ENCODE measurements around the gene STRN3.
"Not testable (repeated sequence)": the region's sequence is repeated elsewhere in the genome, so short reads cannot be mapped to it uniquely, and the experiment has no call there.

Gene STRN3

GRCh38 chr14:31060253-31060875, 34.2 kb upstream of the STRN3 start:
- no peak overlapping the region for H3K4me3 ChIP-seq (replicated peaks; ENCODE audit: low read depth, low read length)
- no peak for DNase-seq (ENCODE audit: extremely low read depth, low read depth)
- TF ChIP-seq CTCF (IDR thresholded peaks at IDR 0.05; ENCODE audit: low read depth, low read length, missing control alignments) = no peak

GRCh38 chr14:31059152-31059924, 33.2 kb upstream of the STRN3 start:
- no peak for TF ChIP-seq CTCF (IDR thresholded peaks at IDR 0.05; ENCODE audit: low read depth, low read length, missing control alignments)
- H3K4me3 ChIP-seq (replicated peaks; ENCODE audit: low read depth, low read length) = no peak overlapping the region
- DNase-seq (ENCODE audit: extremely low read depth, low read depth) = no peak

- DNase-seq (ENCODE audit: extremely low read depth, low read depth) = no peak
- no peak for TF ChIP-seq CTCF (IDR thresholded peaks at IDR 0.05; ENCODE audit: low read depth, low read length, missing control alignments)
- H3K4me3 ChIP-seq (replicated peaks; ENCODE audit: low read depth, low read length) = no peak overlapping the region
These were observed 31.7 kb upstream of the STRN3 start for GRCh38 chr14:31057701-31058364.

- DNase-seq (ENCODE audit: extremely low read depth, low read depth) = no peak
- no peak overlapping the region for H3K4me3 ChIP-seq (replicated peaks; ENCODE audit: low read depth, low read length)
- TF ChIP-seq CTCF (IDR thresholded peaks at IDR 0.05; ENCODE audit: low read depth, low read length, missing control alignments) = no peak
These were observed 30.9 kb upstream of the STRN3 start for GRCh38 chr14:31057035-31057434.

- DNase-seq (ENCODE audit: extremely low read depth, low read depth); H3K4me3 ChIP-seq (replicated peaks; ENCODE audit: low read depth, low read length): not testable (repeated sequence)
These were observed 26.9 kb upstream of the STRN3 start for GRCh38 chr14:31052905-31053586.

GRCh38 chr14:31051511-31051910, 25.3 kb upstream of the STRN3 start:
- no peak for TF ChIP-seq CTCF (IDR thresholded peaks at IDR 0.05; ENCODE audit: low read depth, low read length, missing control alignments)
- no peak for DNase-seq (ENCODE audit: extremely low read depth, low read depth)
- no peak overlapping the region for H3K4me3 ChIP-seq (replicated peaks; ENCODE audit: low read depth, low read length)

- TF ChIP-seq CTCF (IDR thresholded peaks at IDR 0.05; ENCODE audit: low read depth, low read length, missing control alignments) = no peak
- H3K4me3 ChIP-seq (replicated peaks; ENCODE audit: low read depth, low read length) = no peak overlapping the region
- DNase-seq (ENCODE audit: extremely low read depth, low read depth) = no peak
These were observed 24.8 kb upstream of the STRN3 start for GRCh38 chr14:31051023-31051422.

Measured in HFF-Myc (cell line).